Memory B cell (primary cell): ENCODE results near the gene C19orf44.
"Not testable (repeated sequence)": the region's sequence is repeated elsewhere in the genome, so short reads cannot be mapped to it uniquely, and the experiment has no call there.

Experiments used
- ATAC-seq: fragments of 150-1000 bp; cut with Tn5 transposase; 2 replicates; pipeline ENCODE4 v1.10.0; 2021; ENCODE audit warnings: low read depth, mild to moderate bottlenecking, moderate library complexity
- DNase-seq, 2 donors: peaks; one replicate each; pipeline ENCODE4 v3.0.0; 2022; ENCODE audit warnings: low spot score in 2 of 2
- H3K27ac Mint-ChIP-seq: one replicate; pipeline ENCODE4 v1.8.0; 2022; ENCODE audit warnings: mild to moderate bottlenecking, moderate library complexity, mixed read lengths
- H3K27me3 Mint-ChIP-seq: one replicate; pipeline ENCODE4 v1.8.0; 2022; ENCODE audit warnings: mixed read lengths
- H3K36me3 Mint-ChIP-seq: one replicate; pipeline ENCODE4 v1.8.0; 2022; ENCODE audit warnings: mild to moderate bottlenecking, mixed read lengths
- H3K4me1 Mint-ChIP-seq: one replicate; pipeline ENCODE4 v1.8.0; 2022; ENCODE audit warnings: mixed read lengths
- H3K4me3 Mint-ChIP-seq: one replicate; pipeline ENCODE4 v1.8.0; 2022; ENCODE audit warnings: mild to moderate bottlenecking, moderate library complexity, mixed read lengths
- H3K9me3 Mint-ChIP-seq: one replicate; pipeline ENCODE4 v1.8.0; 2022; ENCODE audit warnings: mixed read lengths

Gene C19orf44

GRCh38 chr19:16476401-16476800 is 19.8 kb upstream of the C19orf44 start:
- H3K4me1 Mint-ChIP-seq, result no peaks in the 10 kb centered on the region
- DNase-seq, result no peak
- H3K9me3 Mint-ChIP-seq, result no peaks in the 10 kb centered on the region
- H3K4me3 Mint-ChIP-seq, result no peak overlapping the region
- H3K27ac Mint-ChIP-seq, result no peak overlapping the region
- ATAC-seq, result no peak
- no peaks in the 10 kb centered on the region for H3K36me3 Mint-ChIP-seq
- no peaks in the 10 kb centered on the region for H3K27me3 Mint-ChIP-seq

GRCh38 chr19:16477311-16477710 is 18.9 kb upstream of the C19orf44 start:
- Mint-ChIP-seq H3K27ac (no peak overlapping the region), H3K9me3 (no peaks in the 10 kb centered on the region), H3K4me1 (no peaks in the 10 kb centered on the region), H3K27me3 (no peaks in the 10 kb centered on the region), H3K36me3 (no peaks in the 10 kb centered on the region), H3K4me3 (no peak overlapping the region)
- DNase-seq, result no peak
- no peak for ATAC-seq

- Mint-ChIP-seq H3K27ac (no peak overlapping the region), H3K9me3 (no peaks in the 10 kb centered on the region), H3K36me3 (no peaks in the 10 kb centered on the region), H3K4me3 (no peak overlapping the region), H3K4me1 (no peaks in the 10 kb centered on the region), H3K27me3 (no peaks in the 10 kb centered on the region)
- ATAC-seq (no peak), DNase-seq (no peak)
Measured at GRCh38 chr19:16482745-16483144, 13.4 kb upstream of the C19orf44 start.

- not testable (repeated sequence) for DNase-seq
Measured at GRCh38 chr19:16486476-16486875, 9.7 kb upstream of the C19orf44 start.

GRCh38 chr19:16496613-16496983 is 404 bp downstream of the C19orf44 start:
- H3K36me3 Mint-ChIP-seq, result peaks cover 4% of the 10 kb centered on the region
- no peak for DNase-seq
- peak overlapping the region; percentile 92 for H3K27ac Mint-ChIP-seq
- peaks cover 4% of the 10 kb centered on the region for H3K4me1 Mint-ChIP-seq
- H3K9me3 Mint-ChIP-seq, result no peaks in the 10 kb centered on the region
- H3K4me3 Mint-ChIP-seq, result peak overlapping the region; percentile 91
- ATAC-seq, result no peak
- H3K27me3 Mint-ChIP-seq, result no peaks in the 10 kb centered on the region

More at GRCh38 chr19:16486476-16486875, 9.7 kb upstream of the C19orf44 start:
- not testable (repeated sequence) for H3K27me3 Mint-ChIP-seq, H3K4me3 Mint-ChIP-seq, H3K9me3 Mint-ChIP-seq, H3K27ac Mint-ChIP-seq, ATAC-seq, H3K36me3 Mint-ChIP-seq, H3K4me1 Mint-ChIP-seq

GRCh38 chr19:16497042-16497441 is 848 bp downstream of the C19orf44 start:
- peak overlapping the region; percentile 91 for H3K4me3 Mint-ChIP-seq
- peaks cover 4% of the 10 kb centered on the region for H3K36me3 Mint-ChIP-seq
- ATAC-seq (no peak), DNase-seq (no peak)
- no peaks in the 10 kb centered on the region for H3K27me3 Mint-ChIP-seq
- H3K9me3 Mint-ChIP-seq, result no peaks in the 10 kb centered on the region
- peak overlapping the region; percentile 20 for H3K27ac Mint-ChIP-seq
- H3K4me1 Mint-ChIP-seq, result peaks cover 4% of the 10 kb centered on the region

GRCh38 chr19:16497837-16498236 is 1.6 kb downstream of the C19orf44 start:
- no peak for ATAC-seq
- H3K36me3 Mint-ChIP-seq, result peaks cover 4% of the 10 kb centered on the region
- H3K4me3 Mint-ChIP-seq, result peak overlapping the region; percentile 65
- no peaks in the 10 kb centered on the region for H3K9me3 Mint-ChIP-seq
- no peaks in the 10 kb centered on the region for H3K27me3 Mint-ChIP-seq
- no peak for DNase-seq
- no peak overlapping the region for H3K27ac Mint-ChIP-seq
- H3K4me1 Mint-ChIP-seq, result peaks cover 4% of the 10 kb centered on the region

- H3K9me3 Mint-ChIP-seq, result no peaks in the 10 kb centered on the region
- no peaks in the 10 kb centered on the region for H3K27me3 Mint-ChIP-seq
- no peak for DNase-seq
- no peak for ATAC-seq
- H3K36me3 Mint-ChIP-seq, result peaks cover 7% of the 10 kb centered on the region
- no peak overlapping the region for H3K4me3 Mint-ChIP-seq
- H3K27ac Mint-ChIP-seq, result no peak overlapping the region
- no peaks in the 10 kb centered on the region for H3K4me1 Mint-ChIP-seq
Measured at GRCh38 chr19:16504271-16504670, 8.1 kb downstream of the C19orf44 start.

GRCh38 chr19:16506161-16506560 is 10.0 kb downstream of the C19orf44 start:
- H3K4me3 Mint-ChIP-seq, H3K9me3 Mint-ChIP-seq, DNase-seq, ATAC-seq, H3K36me3 Mint-ChIP-seq, H3K27ac Mint-ChIP-seq, H3K27me3 Mint-ChIP-seq, H3K4me1 Mint-ChIP-seq: not testable (repeated sequence)

GRCh38 chr19:16506961-16507360 is 10.8 kb downstream of the C19orf44 start:
- no peaks in the 10 kb centered on the region for H3K4me1 Mint-ChIP-seq
- H3K4me3 Mint-ChIP-seq, result no peak overlapping the region
- peaks cover 10% of the 10 kb centered on the region for H3K36me3 Mint-ChIP-seq
- ATAC-seq (no peak), DNase-seq (no peak)
- H3K9me3 Mint-ChIP-seq, result no peaks in the 10 kb centered on the region
- no peak overlapping the region for H3K27ac Mint-ChIP-seq
- H3K27me3 Mint-ChIP-seq, result no peaks in the 10 kb centered on the region

- Mint-ChIP-seq H3K4me1 (no peaks in the 10 kb centered on the region), H3K27ac (no peak overlapping the region), H3K36me3 (peaks cover 14% of the 10 kb centered on the region), H3K9me3 (no peaks in the 10 kb centered on the region), H3K4me3 (no peak overlapping the region), H3K27me3 (no peaks in the 10 kb centered on the region)
- DNase-seq (no peak), ATAC-seq (no peak)
Measured at GRCh38 chr19:16508546-16508945, 12.4 kb downstream of the C19orf44 start.

- Mint-ChIP-seq H3K36me3 (peaks cover 16% of the 10 kb centered on the region), H3K27ac (no peak overlapping the region), H3K4me1 (no peaks in the 10 kb centered on the region), H3K9me3 (no peaks in the 10 kb centered on the region), H3K27me3 (no peaks in the 10 kb centered on the region), H3K4me3 (no peak overlapping the region)
- no peak for ATAC-seq
- DNase-seq, result no peak
Measured at GRCh38 chr19:16509141-16510061, 13.2 kb downstream of the C19orf44 start.

- not testable (repeated sequence) for H3K27me3 Mint-ChIP-seq, H3K27ac Mint-ChIP-seq, DNase-seq, H3K9me3 Mint-ChIP-seq, ATAC-seq, H3K4me3 Mint-ChIP-seq, H3K4me1 Mint-ChIP-seq
- H3K36me3 Mint-ChIP-seq, result peaks cover 19% of the 10 kb centered on the region
Measured at GRCh38 chr19:16512611-16513010, 16.4 kb downstream of the C19orf44 start.

- DNase-seq (no peak), ATAC-seq (no peak)
- peaks cover 24% of the 10 kb centered on the region for H3K36me3 Mint-ChIP-seq
- H3K27ac Mint-ChIP-seq, result no peak overlapping the region
- H3K27me3 Mint-ChIP-seq, result no peaks in the 10 kb centered on the region
- no peak overlapping the region for H3K4me3 Mint-ChIP-seq
- H3K4me1 Mint-ChIP-seq, result no peaks in the 10 kb centered on the region
- no peaks in the 10 kb centered on the region for H3K9me3 Mint-ChIP-seq
Measured at GRCh38 chr19:16514383-16515019, 18.3 kb downstream of the C19orf44 start.
